Astrocyte (in vitro differentiated cells and primary cell): ENCODE measurements around the gene RPS28. TPM values are rescaled to one million over a fixed set of nuclear protein-coding genes. Genes with fewer than 3 reads are reported as not detected.

Experiments
- DNase-seq: peaks from one replicate; pipeline ENCODE4 v3.0.0-alpha.2; 2010; ENCODE audit warnings: low read depth
- FAIRE-seq: peaks from 2 replicates; lab custom pipeline; 2011; peaks lifted over from hg19 to GRCh38; lab: Jason Lieb, UNC
- H2AFZ ChIP-seq: 2 replicates; pipeline ENCODE4 v1.6.0; 2012; ENCODE audit warnings: low read depth, low read length, inconsistent platforms
- H3K27ac ChIP-seq: 2 replicates; pipeline ENCODE4 v1.5.1; 2011; ENCODE audit warnings: low read depth, low read length, inconsistent platforms
- H3K27me3 ChIP-seq: 2 replicates; pipeline ENCODE4 v1.6.0; 2011; ENCODE audit warnings: low read length, inconsistent platforms; ENCODE audit not compliant: insufficient read depth
- H3K36me3 ChIP-seq: 2 replicates; pipeline ENCODE4 v1.5.1; 2011; ENCODE audit warnings: low read length, inconsistent platforms; ENCODE audit not compliant: insufficient read depth
- H3K4me1 ChIP-seq: 2 replicates; pipeline ENCODE4 v1.5.1; 2011; ENCODE audit warnings: low read length, inconsistent platforms; ENCODE audit not compliant: insufficient read depth
- H3K4me2 ChIP-seq: 2 replicates; pipeline ENCODE4 v1.6.0; 2012; ENCODE audit warnings: low read length, inconsistent platforms
- H3K4me3 ChIP-seq: 2 replicates; pipeline ENCODE4 v1.5.1; 2011; ENCODE audit warnings: low read depth, mild to moderate bottlenecking, low read length, inconsistent platforms; ENCODE audit not compliant: insufficient read depth
- H3K79me2 ChIP-seq: 2 replicates; pipeline ENCODE4 v1.6.0; 2012; ENCODE audit warnings: mild to moderate bottlenecking, low read length, inconsistent platforms; ENCODE audit not compliant: insufficient read depth
- H3K9ac ChIP-seq: 2 replicates; pipeline ENCODE4 v1.6.0; 2012; ENCODE audit warnings: mild to moderate bottlenecking, low read length, inconsistent platforms
- H3K9me3 ChIP-seq: 2 replicates; pipeline ENCODE4 v1.5.1; 2012; ENCODE audit warnings: low read depth, mild to moderate bottlenecking, low read length, inconsistent platforms; ENCODE audit not compliant: insufficient read depth
- H4K20me1 ChIP-seq: 2 replicates; pipeline ENCODE4 v1.6.0; 2012; ENCODE audit warnings: low read length, inconsistent platforms; ENCODE audit not compliant: insufficient read depth
- H3K27ac Mint-ChIP-seq: one replicate; pipeline ENCODE4 v1.8.0; 2021; ENCODE audit warnings: mild to moderate bottlenecking, mixed read lengths; ENCODE audit not compliant: unreplicated experiment
- H3K27me3 Mint-ChIP-seq: one replicate; pipeline ENCODE4 v1.8.0; 2021; ENCODE audit warnings: low read depth, mixed read lengths; ENCODE audit not compliant: unreplicated experiment
- H3K36me3 Mint-ChIP-seq: one replicate; pipeline ENCODE4 v1.8.0; 2021; ENCODE audit warnings: low read depth, mixed read lengths; ENCODE audit not compliant: unreplicated experiment
- H3K4me1 Mint-ChIP-seq: one replicate; pipeline ENCODE4 v1.8.0; 2021; ENCODE audit warnings: low read depth, mixed read lengths; ENCODE audit not compliant: unreplicated experiment
- H3K4me3 Mint-ChIP-seq: one replicate; pipeline ENCODE4 v1.8.0; 2021; ENCODE audit warnings: mild to moderate bottlenecking, moderate library complexity, mixed read lengths; ENCODE audit not compliant: unreplicated experiment
- H3K9me3 Mint-ChIP-seq: one replicate; pipeline ENCODE4 v1.8.0; 2021; ENCODE audit warnings: mild to moderate bottlenecking, mixed read lengths; ENCODE audit not compliant: unreplicated experiment
- EZH2 ChIP-seq: IDR thresholded peaks from 2 replicates; pipeline ENCODE4 v1.6.1; 2012; ENCODE audit warnings: mild to moderate bottlenecking, low read length, inconsistent platforms; ENCODE audit not compliant: insufficient read depth
- total RNA-seq: library from RNA; stranded (reverse); gene quantifications from 2 replicates; pipeline ENCODE4 v1.2.1, GENCODE V29; 2021
- TF ChIP-seq, protein P1 (sequence below): IDR thresholded peaks from 2 replicates; pipeline ENCODE4 v1.5.1; 2011; ENCODE audit warnings: low read depth, mild to moderate bottlenecking, inconsistent platforms, low read length, moderate library complexity; ENCODE audit not compliant: insufficient read depth

RPS28 gene
- total RNA-seq, 1 donor from 2014 or later = 1,198 TPM

DNA sequence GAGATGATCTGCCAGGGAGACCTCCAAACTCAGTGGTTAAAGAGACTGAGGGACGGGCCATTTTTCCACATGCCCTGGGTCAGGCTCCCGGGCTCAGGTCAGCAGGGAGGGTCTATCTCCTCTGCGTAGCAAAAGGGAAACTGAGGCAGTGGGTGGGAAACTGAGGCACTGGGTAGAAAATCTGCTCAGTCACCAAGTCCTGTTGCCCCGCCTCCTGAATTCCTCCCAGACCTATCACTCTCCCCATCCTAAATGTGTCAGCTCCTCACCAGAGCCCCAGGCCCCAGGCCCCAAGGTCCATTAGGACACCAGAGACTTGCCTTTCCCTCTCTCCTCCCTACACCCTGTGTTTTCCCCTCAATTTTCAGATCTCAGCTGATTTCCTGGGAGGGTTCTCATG, 15.5 kb upstream of the RPS28 start:
- Histone ChIP-seq H3K9me3 (no peaks in the 10 kb centered on the region), H2AFZ (no peak overlapping the region), H3K4me3 (no peak overlapping the region), H3K79me2 (peaks cover 14% of the 10 kb centered on the region), H3K4me1 (peaks cover 13% of the 10 kb centered on the region), H3K36me3 (peaks cover 3% of the 10 kb centered on the region), H3K4me2 (no peak overlapping the region), H3K27me3 (no peaks in the 10 kb centered on the region), H3K27ac (no peak overlapping the region), H4K20me1 (peaks cover 4% of the 10 kb centered on the region), H3K9ac (no peak overlapping the region)
- Mint-ChIP-seq H3K4me3 (no peak overlapping the region), H3K27ac (no peak overlapping the region), H3K9me3 (no peaks in the 10 kb centered on the region), H3K36me3 (peaks cover 4% of the 10 kb centered on the region), H3K4me1 (peaks cover 4% of the 10 kb centered on the region), H3K27me3 (peaks cover 4% of the 10 kb centered on the region)
- FAIRE-seq (no peak), DNase-seq (no peak)
- no peak for TF ChIP-seq EZH2
- TF ChIP-seq, protein P1, sequence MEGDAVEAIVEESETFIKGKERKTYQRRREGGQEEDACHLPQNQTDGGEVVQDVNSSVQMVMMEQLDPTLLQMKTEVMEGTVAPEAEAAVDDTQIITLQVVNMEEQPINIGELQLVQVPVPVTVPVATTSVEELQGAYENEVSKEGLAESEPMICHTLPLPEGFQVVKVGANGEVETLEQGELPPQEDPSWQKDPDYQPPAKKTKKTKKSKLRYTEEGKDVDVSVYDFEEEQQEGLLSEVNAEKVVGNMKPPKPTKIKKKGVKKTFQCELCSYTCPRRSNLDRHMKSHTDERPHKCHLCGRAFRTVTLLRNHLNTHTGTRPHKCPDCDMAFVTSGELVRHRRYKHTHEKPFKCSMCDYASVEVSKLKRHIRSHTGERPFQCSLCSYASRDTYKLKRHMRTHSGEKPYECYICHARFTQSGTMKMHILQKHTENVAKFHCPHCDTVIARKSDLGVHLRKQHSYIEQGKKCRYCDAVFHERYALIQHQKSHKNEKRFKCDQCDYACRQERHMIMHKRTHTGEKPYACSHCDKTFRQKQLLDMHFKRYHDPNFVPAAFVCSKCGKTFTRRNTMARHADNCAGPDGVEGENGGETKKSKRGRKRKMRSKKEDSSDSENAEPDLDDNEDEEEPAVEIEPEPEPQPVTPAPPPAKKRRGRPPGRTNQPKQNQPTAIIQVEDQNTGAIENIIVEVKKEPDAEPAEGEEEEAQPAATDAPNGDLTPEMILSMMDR = no peak

DNA sequence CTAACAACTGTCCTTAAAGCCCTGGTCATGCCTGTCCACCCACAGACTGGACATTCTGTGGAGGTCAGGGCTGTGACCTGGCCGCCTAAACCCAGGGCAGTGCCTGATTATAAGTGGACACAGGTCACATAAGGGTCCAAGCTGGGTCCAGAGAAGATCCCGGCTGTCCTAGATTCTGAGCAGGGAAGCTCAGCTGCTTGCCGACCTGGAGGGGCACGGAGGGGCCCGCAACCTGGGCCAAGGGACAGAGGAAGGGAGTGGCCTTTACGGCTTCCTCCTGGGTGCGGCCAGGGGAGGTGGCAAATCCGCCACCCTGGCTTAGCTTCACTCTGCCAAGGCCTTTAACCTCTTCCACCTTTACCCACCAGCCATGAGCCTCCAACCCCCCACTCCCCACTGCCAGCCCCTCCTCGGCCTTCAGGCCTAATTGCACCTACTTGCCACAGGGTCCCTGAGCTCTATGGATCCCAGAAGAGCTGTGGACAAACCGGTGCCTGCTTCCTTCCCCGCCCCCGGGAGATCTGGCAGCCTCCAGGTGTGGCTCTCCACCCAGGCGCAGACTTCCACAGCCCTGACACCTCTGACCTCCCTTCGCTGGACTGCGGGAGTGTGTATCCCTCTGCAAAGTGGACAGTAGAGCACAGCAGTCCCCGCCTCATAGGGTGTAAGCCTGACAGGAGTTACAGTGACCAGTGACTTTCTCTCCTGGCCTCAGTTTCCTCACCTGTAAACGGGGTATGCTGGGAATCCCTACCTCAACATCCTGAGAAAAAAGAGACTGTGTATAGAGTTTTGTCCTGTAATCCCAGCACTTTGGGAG, 14.9 kb upstream of the RPS28 start:
- peak overlapping the region; percentile 82 for H3K9ac ChIP-seq
- no peak for TF ChIP-seq EZH2
- TF ChIP-seq, protein P1 = no peak

GRCh38 chr19:8307400-8307964, 13.8 kb upstream of the RPS28 start:
- Histone ChIP-seq H3K4me1 (peaks cover 13% of the 10 kb centered on the region), H3K36me3 (peaks cover 7% of the 10 kb centered on the region), H3K27me3 (no peaks in the 10 kb centered on the region), H3K9me3 (no peaks in the 10 kb centered on the region), H3K4me3 (peak overlapping the region; percentile 64), H3K79me2 (peaks cover 14% of the 10 kb centered on the region), H3K9ac (peak overlapping the region; percentile 82), H2AFZ (peak overlapping the region; percentile 90), H3K4me2 (peak overlapping the region; percentile 98), H4K20me1 (peaks cover 4% of the 10 kb centered on the region), H3K27ac (peak overlapping the region; percentile 67)
- Mint-ChIP-seq H3K36me3 (peaks cover 6% of the 10 kb centered on the region), H3K27ac (peak overlapping the region; percentile 69), H3K4me3 (peak overlapping the region; percentile 87), H3K9me3 (no peaks in the 10 kb centered on the region), H3K27me3 (peaks cover 4% of the 10 kb centered on the region), H3K4me1 (peaks cover 4% of the 10 kb centered on the region)
- no peak for FAIRE-seq
- TF ChIP-seq, protein P1 = no peak
- TF ChIP-seq EZH2 = no peak
- no peak for DNase-seq

More for the DNA sequence above, 14.9 kb upstream of the RPS28 start:
- Histone ChIP-seq H3K79me2 (peaks cover 14% of the 10 kb centered on the region), H3K9me3 (no peaks in the 10 kb centered on the region), H3K4me2 (no peak overlapping the region), H4K20me1 (peaks cover 4% of the 10 kb centered on the region), H3K4me3 (no peak overlapping the region), H2AFZ (no peak overlapping the region), H3K36me3 (peaks cover 5% of the 10 kb centered on the region), H3K27ac (no peak overlapping the region), H3K4me1 (peaks cover 13% of the 10 kb centered on the region), H3K27me3 (no peaks in the 10 kb centered on the region)
- peaks cover 4% of the 10 kb centered on the region for H3K4me1 Mint-ChIP-seq
- H3K27me3 Mint-ChIP-seq = peaks cover 4% of the 10 kb centered on the region
- H3K36me3 Mint-ChIP-seq = peaks cover 6% of the 10 kb centered on the region
- H3K4me3 Mint-ChIP-seq = peak overlapping the region; percentile 87
- no peaks in the 10 kb centered on the region for H3K9me3 Mint-ChIP-seq
- DNase-seq = no peak
- H3K27ac Mint-ChIP-seq = peak overlapping the region; percentile 47
- FAIRE-seq = no peak
